KOPT-K1 (cell line): ENCODE data around the gene PSMA7.

Source experiments
- H3K27ac ChIP-seq: fragments of 200-600 bp; sonication (generic); 2 replicates; pipeline ENCODE4 v1.5.1; 2016; ENCODE audit warnings: antibody characterized with exemption, mild to moderate bottlenecking, low read depth, low read length; ENCODE audit not compliant: poor library complexity, severe bottlenecking
- H3K36me3 ChIP-seq: fragments of 200-600 bp; sonication (generic); 2 replicates; pipeline ENCODE4 v1.5.1; 2017; ENCODE audit warnings: antibody characterized with exemption, mild to moderate bottlenecking, low read length, moderate library complexity; ENCODE audit not compliant: insufficient read depth
- H3K9me3 ChIP-seq: fragments of 200-600 bp; sonication (generic); 2 replicates; pipeline ENCODE4 v1.5.1; 2017; ENCODE audit warnings: antibody characterized with exemption, low read length, mild to moderate bottlenecking; ENCODE audit not compliant: insufficient read depth, poor library complexity, severe bottlenecking

The PSMA7 gene

DNA sequence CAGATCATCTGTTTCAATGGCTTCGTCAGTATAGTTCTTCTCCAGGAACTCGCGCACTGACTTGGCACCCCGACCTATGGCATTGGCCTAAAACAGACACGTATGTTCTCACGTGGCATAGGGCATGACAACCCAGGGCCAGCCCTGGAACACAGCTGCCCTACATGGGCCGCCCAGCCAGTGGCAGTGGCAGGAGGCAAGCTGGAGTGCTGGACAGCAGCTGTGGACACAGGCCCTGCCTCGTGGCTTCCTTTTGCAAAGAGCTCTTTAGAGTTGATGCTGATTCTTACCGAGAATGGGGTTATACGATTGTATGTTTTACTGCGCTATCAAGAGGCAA is 5.0 kb downstream of the PSMA7 start:
- H3K9me3 ChIP-seq, result no peaks in the 10 kb centered on the region
- H3K27ac ChIP-seq, result no peak overlapping the region
- peaks cover 85% of the 10 kb centered on the region for H3K36me3 ChIP-seq

GRCh38 chr20:62137478-62138203 is 5.6 kb downstream of the PSMA7 start:
- Histone ChIP-seq H3K9me3 (no peaks in the 10 kb centered on the region), H3K27ac (no peak overlapping the region), H3K36me3 (peaks cover 91% of the 10 kb centered on the region)

DNA sequence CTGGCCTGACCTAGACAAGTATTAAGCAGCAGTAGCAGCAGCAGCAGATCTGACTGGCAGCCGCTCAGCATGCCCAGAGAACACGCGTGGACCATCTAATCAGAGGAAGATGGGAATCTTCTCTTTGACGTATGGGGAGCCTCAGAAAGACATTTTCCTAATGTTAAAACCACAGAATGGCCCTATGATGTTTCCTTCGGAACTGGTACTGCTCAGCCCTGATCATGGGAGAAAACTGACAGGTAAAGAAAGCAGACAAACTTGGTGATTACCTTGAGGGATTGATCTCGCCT is 6.2 kb downstream of the PSMA7 start:
- no peak overlapping the region for H3K27ac ChIP-seq
- H3K36me3 ChIP-seq, result peaks cover 97% of the 10 kb centered on the region
- H3K9me3 ChIP-seq, result no peaks in the 10 kb centered on the region

DNA sequence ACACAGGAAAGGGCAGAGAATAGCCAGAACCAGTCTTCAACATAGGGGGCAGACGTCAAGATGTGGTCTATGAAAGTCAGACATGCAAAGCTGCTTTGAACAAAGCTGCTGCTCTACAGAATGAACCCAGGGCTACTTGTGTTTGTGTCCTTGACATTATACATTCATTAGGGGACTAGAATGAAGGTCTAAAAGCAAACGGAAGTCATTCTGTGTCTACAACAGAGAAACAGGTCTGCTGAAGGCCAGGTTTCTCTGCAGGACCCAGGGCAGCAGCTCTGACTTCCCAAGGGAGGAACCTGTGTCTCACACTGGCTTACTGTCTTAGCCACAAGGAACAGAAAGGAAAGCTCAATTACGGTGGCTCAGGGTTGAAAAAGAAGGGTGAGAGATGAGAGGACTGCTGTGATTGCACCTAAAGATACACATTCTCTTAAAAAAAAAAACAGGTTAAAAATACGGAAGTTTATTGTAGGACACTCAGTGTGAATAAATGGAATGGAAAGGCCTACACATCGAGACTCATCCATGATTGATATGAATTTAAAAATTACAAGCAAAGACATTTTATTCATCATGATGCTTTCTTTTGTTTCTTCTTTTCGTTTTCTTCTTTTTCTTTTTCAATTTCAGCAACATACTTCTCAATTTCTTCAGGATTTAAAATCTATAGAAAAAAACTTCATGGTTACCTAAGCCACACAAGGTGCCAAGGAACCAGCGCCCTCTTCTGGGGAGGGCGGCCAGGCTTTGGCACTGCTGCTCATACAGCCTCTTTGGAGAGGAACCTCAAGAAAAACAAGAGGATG is 6.7 kb downstream of the PSMA7 start:
- H3K36me3 ChIP-seq, result peaks cover 100% of the 10 kb centered on the region
- no peak overlapping the region for H3K27ac ChIP-seq

DNA sequence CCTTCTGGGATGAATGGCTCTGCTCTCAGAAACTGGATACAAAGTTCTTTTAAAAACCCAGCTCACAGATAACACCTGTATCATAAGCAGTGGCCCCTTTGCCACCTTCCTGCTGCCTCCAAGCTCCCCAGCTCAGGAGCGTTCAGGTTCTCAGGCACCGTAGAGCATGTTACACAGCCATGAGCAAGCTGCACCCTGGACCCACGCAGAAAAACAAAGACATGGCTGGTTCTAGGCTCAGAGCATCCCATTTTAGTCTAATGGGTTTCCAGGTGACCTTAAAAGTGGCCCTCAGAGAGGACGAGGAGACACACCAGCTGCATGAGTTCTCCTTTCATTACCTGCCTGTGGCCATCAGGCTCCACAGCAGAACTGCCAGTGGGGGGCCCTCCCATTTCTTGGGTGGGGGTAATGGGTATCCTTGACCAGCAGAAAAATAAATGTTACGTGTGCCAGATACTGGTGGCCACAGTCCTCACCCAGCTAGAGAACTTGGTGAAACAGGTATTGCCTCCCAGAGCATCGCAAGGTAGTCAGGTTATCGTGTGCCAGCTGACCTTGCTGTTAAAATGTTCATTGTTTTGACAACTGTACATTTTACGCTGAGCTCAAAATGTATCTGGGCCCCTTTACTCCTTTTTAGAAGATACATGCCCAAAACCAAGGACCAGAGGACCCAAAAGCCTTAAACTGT is 7.5 kb downstream of the PSMA7 start:
- Histone ChIP-seq H3K9me3 (no peaks in the 10 kb centered on the region), H3K36me3 (peaks cover 100% of the 10 kb centered on the region), H3K27ac (no peak overlapping the region)

More for the DNA sequence above, 6.7 kb downstream of the PSMA7 start:
- H3K9me3 ChIP-seq, result no peaks in the 10 kb centered on the region

GRCh38 chr20:62134735-62135231 is 8.4 kb downstream of the PSMA7 start:
- no peak overlapping the region for H3K27ac ChIP-seq
- H3K9me3 ChIP-seq, result no peaks in the 10 kb centered on the region
- peaks cover 100% of the 10 kb centered on the region for H3K36me3 ChIP-seq

GRCh38 chr20:62133864-62134263 is 9.3 kb downstream of the PSMA7 start:
- Histone ChIP-seq H3K9me3 (no peaks in the 10 kb centered on the region), H3K27ac (no peak overlapping the region), H3K36me3 (peaks cover 100% of the 10 kb centered on the region)

GRCh38 chr20:62133051-62133845 is 9.9 kb downstream of the PSMA7 start:
- no peaks in the 10 kb centered on the region for H3K9me3 ChIP-seq
- no peak overlapping the region for H3K27ac ChIP-seq
- peaks cover 100% of the 10 kb centered on the region for H3K36me3 ChIP-seq

DNA sequence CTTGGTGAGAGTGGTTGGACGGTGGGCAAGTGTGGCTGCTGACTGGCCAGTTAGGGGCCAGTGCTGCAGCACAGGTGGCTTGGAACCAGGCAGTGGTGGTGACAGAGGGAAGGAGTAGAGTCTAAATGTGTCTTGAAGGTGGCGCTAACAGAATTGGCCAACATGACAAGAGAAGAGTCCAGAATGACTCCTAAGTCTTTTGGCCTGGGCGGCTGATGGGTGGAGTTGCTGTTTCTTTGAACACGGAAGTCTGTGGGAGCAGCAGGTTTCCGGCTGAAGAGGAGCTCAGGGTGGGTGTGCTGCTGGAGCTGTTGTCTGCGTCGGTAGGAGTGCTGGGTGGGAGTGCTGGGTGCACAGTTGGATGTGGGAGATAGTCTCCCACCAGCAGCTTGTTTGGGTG is 10.8 kb downstream of the PSMA7 start:
- Histone ChIP-seq H3K36me3 (peaks cover 100% of the 10 kb centered on the region), H3K9me3 (no peaks in the 10 kb centered on the region), H3K27ac (no peak overlapping the region)

- no peak overlapping the region for H3K27ac ChIP-seq
- no peaks in the 10 kb centered on the region for H3K9me3 ChIP-seq
- H3K36me3 ChIP-seq, result peaks cover 100% of the 10 kb centered on the region
These were observed 11.5 kb downstream of the PSMA7 start for GRCh38 chr20:62131560-62132320.

DNA sequence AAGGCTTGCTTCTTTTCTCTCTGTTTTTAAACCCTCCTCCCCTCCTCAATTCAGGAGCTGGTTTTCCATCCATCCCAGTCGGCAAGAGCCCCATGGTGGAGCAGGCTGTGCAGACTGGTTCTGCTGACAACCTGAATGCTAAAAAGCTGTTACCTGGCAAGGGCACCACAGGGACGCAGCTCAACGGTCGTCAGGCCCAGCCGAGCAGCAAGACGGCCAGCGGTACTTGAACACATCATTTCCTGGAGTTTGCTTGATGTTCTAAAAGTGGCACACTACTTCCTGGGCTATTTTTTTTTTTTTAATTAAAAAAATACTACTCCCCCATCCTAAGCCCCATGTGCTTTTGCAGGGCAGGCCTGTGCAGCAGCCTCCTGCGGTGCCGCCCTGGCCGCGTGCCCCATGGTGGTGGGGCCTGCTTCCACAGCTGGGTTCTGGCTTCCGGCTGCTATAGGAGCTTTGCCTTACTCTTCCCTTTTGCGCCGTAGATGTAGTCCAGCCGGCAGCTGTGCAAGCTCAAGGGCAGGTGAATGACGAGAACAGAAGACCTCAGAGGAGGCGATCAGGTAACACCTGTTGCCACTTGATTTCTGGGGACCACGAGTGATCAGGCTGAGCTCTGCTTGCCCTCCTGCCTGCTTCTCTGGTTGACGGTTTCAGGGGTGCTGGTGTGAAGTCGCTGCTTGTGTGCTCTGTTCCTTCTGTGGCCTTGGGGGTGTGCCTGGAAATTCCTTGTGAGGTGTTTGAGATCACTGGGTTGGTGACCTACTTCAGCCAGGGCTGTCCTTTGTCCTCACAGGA is 13.3 kb downstream of the PSMA7 start:
- no peaks in the 10 kb centered on the region for H3K9me3 ChIP-seq
- no peak overlapping the region for H3K27ac ChIP-seq
- peaks cover 100% of the 10 kb centered on the region for H3K36me3 ChIP-seq

DNA sequence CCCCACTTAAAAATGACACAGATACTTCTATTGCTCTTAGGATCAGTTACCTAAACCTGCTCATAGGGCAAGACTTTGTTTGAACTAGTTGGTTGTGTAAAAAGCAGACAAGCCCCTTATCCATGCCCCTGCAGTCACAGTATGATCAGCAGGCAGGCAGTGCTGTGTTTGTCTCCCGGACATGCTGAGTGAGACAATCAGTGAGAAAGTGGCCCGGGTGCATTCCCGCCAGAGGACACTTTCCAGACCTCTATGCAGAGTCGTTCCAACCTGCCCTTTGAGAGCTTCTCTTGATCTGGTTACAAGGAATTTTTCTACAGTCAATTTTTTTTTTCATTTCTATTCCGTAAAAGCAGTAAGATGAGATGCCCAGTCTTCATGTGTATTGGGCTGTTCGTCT is 14.7 kb downstream of the PSMA7 start:
- Histone ChIP-seq H3K36me3 (peaks cover 100% of the 10 kb centered on the region), H3K27ac (no peak overlapping the region), H3K9me3 (no peaks in the 10 kb centered on the region)

GRCh38 chr20:62127799-62128198 is 15.4 kb downstream of the PSMA7 start:
- Histone ChIP-seq H3K9me3 (no peaks in the 10 kb centered on the region), H3K36me3 (peaks cover 94% of the 10 kb centered on the region), H3K27ac (no peak overlapping the region)

DNA sequence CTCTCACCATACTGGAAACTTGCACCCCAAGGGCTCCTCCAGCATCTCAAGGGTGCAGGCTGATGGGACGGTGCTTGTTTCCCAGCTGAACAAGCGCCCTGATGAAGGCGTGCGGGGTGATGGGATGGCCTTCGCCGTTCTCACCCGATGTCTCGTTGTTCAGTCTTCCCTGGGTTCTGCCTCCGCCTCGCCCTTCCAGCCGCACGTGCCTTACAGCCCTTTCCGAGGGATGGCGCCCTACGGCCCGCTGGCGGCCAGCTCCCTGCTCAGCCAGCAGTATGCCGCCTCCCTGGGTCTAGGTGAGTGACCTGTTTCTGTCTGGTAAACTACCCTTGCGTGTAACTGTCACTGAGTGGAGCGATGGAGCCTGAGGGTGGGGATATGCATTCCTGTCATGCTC is 17.1 kb downstream of the PSMA7 start:
- H3K36me3 ChIP-seq, result peaks cover 77% of the 10 kb centered on the region
- H3K27ac ChIP-seq, result no peak overlapping the region
- H3K9me3 ChIP-seq, result no peaks in the 10 kb centered on the region
